HepG2 (cell line): ENCODE results near the gene ELAVL3. TPM values are rescaled to one million over a fixed set of nuclear protein-coding genes. Genes with fewer than 3 reads are reported as not detected.

Experiments used
- BORCS8-MEF2B ChIP-seq: sonication (generic); formaldehyde crosslinking; IDR thresholded peaks from 2 replicates; pipeline ENCODE4 v1.8.0; 2022; ENCODE audit warnings: mild to moderate bottlenecking, missing genetic modification reagents
- GLMP ChIP-seq: sonication (generic); formaldehyde crosslinking; IDR thresholded peaks from 2 replicates; pipeline ENCODE4 v1.9.0; 2021; ENCODE audit warnings: missing genetic modification reagents, mild to moderate bottlenecking, borderline replicate concordance
- HMG20B ChIP-seq: conservative IDR thresholded peaks from 2 replicates; pipeline ENCODE4 v1.6.1; 2016; ENCODE audit warnings: missing genetic modification reagents, missing compliant biosample characterization
- PHB2 ChIP-seq: fragments of 450-650 bp; IDR thresholded peaks from 2 replicates; pipeline ENCODE4 v1.6.1; 2018; ENCODE audit not compliant: partially characterized antibody
- RARA ChIP-seq: IDR thresholded peaks from 2 replicates; pipeline ENCODE4 v1.6.1; 2016; ENCODE audit warnings: missing genetic modification reagents, missing compliant biosample characterization
- RERE ChIP-seq: IDR thresholded peaks from 2 replicates; pipeline ENCODE4 v1.6.1; 2016; ENCODE audit warnings: low read depth, missing genetic modification reagents, missing compliant biosample characterization
- SMARCC2 ChIP-seq: fragments of 450-650 bp; IDR thresholded peaks from 2 replicates; pipeline ENCODE4 v1.6.1; 2017; ENCODE audit warnings: antibody characterized with exemption, mild to moderate bottlenecking
- ZBTB43 ChIP-seq: sonication (generic); formaldehyde crosslinking; conservative IDR thresholded peaks from 2 replicates; pipeline ENCODE4 v1.4.0; 2020; ENCODE audit warnings: missing genetic modification reagents
- ZFAT ChIP-seq: sonication (generic); formaldehyde crosslinking; conservative IDR thresholded peaks from 2 replicates; pipeline ENCODE4 v1.8.1; 2023; ENCODE audit warnings: missing genetic modification reagents, inconsistent platforms
- ZGPAT ChIP-seq: IDR thresholded peaks from 2 replicates; pipeline ENCODE4 v1.6.1; 2016; ENCODE audit warnings: mild to moderate bottlenecking
- ZNF292 ChIP-seq: sonication (generic); formaldehyde crosslinking; IDR thresholded peaks from 2 replicates; pipeline ENCODE4 v1.8.1; 2022; ENCODE audit warnings: mild to moderate bottlenecking, low read depth, missing genetic modification reagents, borderline replicate concordance
- ZNF552 ChIP-seq: sonication (generic); formaldehyde crosslinking; IDR thresholded peaks from 2 replicates; pipeline ENCODE4 v1.9.0; 2022; ENCODE audit warnings: missing genetic modification reagents, mild to moderate bottlenecking, borderline replicate concordance
- ZNF777 ChIP-seq: sonication (generic); formaldehyde crosslinking; IDR thresholded peaks from 2 replicates; pipeline ENCODE4 v1.4.0; 2020; ENCODE audit warnings: missing genetic modification reagents
- ZNF784 ChIP-seq: sonication (generic); formaldehyde crosslinking; IDR thresholded peaks from 2 replicates; pipeline ENCODE4 v1.5.1; 2020; ENCODE audit warnings: missing genetic modification reagents, mild to moderate bottlenecking, borderline replicate concordance
- ZNF816 ChIP-seq: sonication (generic); formaldehyde crosslinking; IDR thresholded peaks from 2 replicates; pipeline ENCODE4 v1.8.0; 2022; ENCODE audit warnings: missing genetic modification reagents, mild to moderate bottlenecking, borderline replicate concordance
- ZUFSP ChIP-seq: sonication (generic); formaldehyde crosslinking; IDR thresholded peaks from 2 replicates; pipeline ENCODE4 v1.9.0; 2021; ENCODE audit warnings: missing genetic modification reagents, mild to moderate bottlenecking, borderline replicate concordance
- polyA plus RNA-seq, 8 experiments: library from polyadenylated mRNA; depleted of rRNA in 3 of 8; stranded (reverse) in 7 of 8; unstranded in 1 of 8; fragments of >200 nt; fragmentation: Illumina TruSeq in 4 of 8; extraction: Trizol in 4 of 8; gene quantifications; 2 replicates each; pipeline versions ENCODE4 v1.2.1 to v1.2.3, GENCODE V29; 2011 to 2016; ENCODE audit warnings: low read depth in 4 of 8, missing spikeins in 1 of 8, mixed read lengths in 1 of 8; ENCODE audit not compliant: insufficient read depth in 1 of 8
- total RNA-seq, 5 experiments: library from RNA; depleted of rRNA; stranded (reverse); fragments of >200 nt; fragmentation: Illumina TruSeq; extraction: Trizol; gene quantifications; 2 replicates each; pipeline ENCODE4 v1.2.3, GENCODE V29; 2016; ENCODE audit warnings: low read depth in 1 of 5

The ELAVL3 gene
- total and polyA plus RNA-seq, 2 of the 13 experiments (the other 11 are each of a cell fraction or from before 2014, with no cell fraction given), result 0.03 TPM; not detected in 1

- TF ChIP-seq ZGPAT (CRISPR knock-in tag) (peak; percentile 77; the same call in 1 of the 2 replicates), ZNF292 (no peak), ZNF777 (CRISPR knock-in tag) (no peak), GLMP (CRISPR knock-in tag) (no peak), RARA (CRISPR knock-in tag) (peak; percentile 33), ZNF784 (CRISPR knock-in tag) (no peak), BORCS8-MEF2B (CRISPR knock-in tag) (peak; percentile 96), HMG20B (CRISPR knock-in tag) (no peak), ZNF552 (peak; percentile 85; the same call in 1 of the 2 replicates), ZUFSP (CRISPR knock-in tag) (no peak), RERE (CRISPR knock-in tag) (no peak), SMARCC2 (no peak), PHB2 (no peak), ZNF816 (no peak), ZBTB43 (CRISPR knock-in tag) (peak; percentile 84), ZFAT (CRISPR knock-in tag) (0 out of 2 replicates have a peak, but pooled peaks have one; percentile 30)
Observed at GRCh38 chr19:11482384-11483050, 1.7 kb upstream of the ELAVL3 start (continued).
